Esophagus (tissue), 2 donors: ENCODE data around the gene LAPTM5. TPM values are rescaled to one million over a fixed set of nuclear protein-coding genes. Genes with fewer than 3 reads are reported as not detected.

Experiments
- H3K27ac ChIP-seq, 2 donors: one replicate each; pipeline ENCODE4 v1.5.1; 2013; ENCODE audit warnings: low read depth in 2 of 2, mild to moderate bottlenecking in 2 of 2, inconsistent platforms in 1 of 2, low read length in 1 of 2, moderate library complexity in 1 of 2
- H3K27me3 ChIP-seq, 2 donors: one replicate each; pipeline ENCODE4 v1.6.1; 2013; ENCODE audit warnings: low read length in 2 of 2, control low read depth in 1 of 2, mild to moderate bottlenecking in 1 of 2; ENCODE audit not compliant: insufficient read depth in 2 of 2, control insufficient read depth in 1 of 2
- H3K36me3 ChIP-seq, 2 donors: one replicate each; pipeline ENCODE4 v1.6.1; 2013; ENCODE audit warnings: low read length in 1 of 2; ENCODE audit not compliant: control insufficient read depth in 2 of 2, insufficient read depth in 2 of 2
- H3K4me1 ChIP-seq, 2 donors: one replicate each; pipeline ENCODE4 v1.6.1; 2013; ENCODE audit warnings: low read length in 1 of 2; ENCODE audit not compliant: control insufficient read depth in 2 of 2, insufficient read depth in 2 of 2
- H3K4me3 ChIP-seq, 2 donors: one replicate each; pipeline ENCODE4 v1.5.1; 2013; ENCODE audit warnings: low read length in 2 of 2, mild to moderate bottlenecking in 2 of 2, low read depth in 1 of 2, moderate library complexity in 1 of 2
- H3K9me3 ChIP-seq, 2 donors: one replicate each; pipeline ENCODE4 v1.6.1; 2013; ENCODE audit warnings: mild to moderate bottlenecking in 2 of 2, low read depth in 1 of 2, low read length in 1 of 2, moderate library complexity in 1 of 2; ENCODE audit not compliant: control insufficient read depth in 2 of 2, insufficient read depth in 1 of 2
- WGBS, 2 donors: extraction: QIAGEN DNeasy Blood & Tissue Kit; methylation state at CpG; one replicate each; pipeline ENCODE4 v1.1.7; 2013; 5-methylcytosine and 5-hydroxymethylcytosine counted together
- polyA plus RNA-seq, 2 donors: library from polyadenylated mRNA; stranded (reverse); fragments of 200-250 nt; gene quantifications; one replicate each; pipeline ENCODE4 v1.2.3, GENCODE V29; 2013
- donor health status: healthy with polysubstance abuse.
- donor health status: Bipolar disorder and iron deficiency.

LAPTM5 gene
- polyA plus RNA-seq, 2 donors = 10.0 to 15.5 TPM

- WGBS, 2 donors = 82 to 86% methylated on average over 9 of the region's 9 CpGs
- H3K36me3 ChIP-seq = no peaks in the 10 kb centered on the region
- H3K9me3 ChIP-seq = no peaks in the 10 kb centered on the region
- H3K27me3 ChIP-seq = peaks cover 0 to 2% of the 10 kb centered on the region in 2 donors
- H3K4me1 ChIP-seq = peaks cover 0 to 4% of the 10 kb centered on the region in 2 donors
- no peak overlapping the region for H3K27ac ChIP-seq
- H3K4me3 ChIP-seq = no peak overlapping the region
These were observed 31.2 kb upstream of the LAPTM5 start for GRCh38 chr1:30788580-30789387.

DNA sequence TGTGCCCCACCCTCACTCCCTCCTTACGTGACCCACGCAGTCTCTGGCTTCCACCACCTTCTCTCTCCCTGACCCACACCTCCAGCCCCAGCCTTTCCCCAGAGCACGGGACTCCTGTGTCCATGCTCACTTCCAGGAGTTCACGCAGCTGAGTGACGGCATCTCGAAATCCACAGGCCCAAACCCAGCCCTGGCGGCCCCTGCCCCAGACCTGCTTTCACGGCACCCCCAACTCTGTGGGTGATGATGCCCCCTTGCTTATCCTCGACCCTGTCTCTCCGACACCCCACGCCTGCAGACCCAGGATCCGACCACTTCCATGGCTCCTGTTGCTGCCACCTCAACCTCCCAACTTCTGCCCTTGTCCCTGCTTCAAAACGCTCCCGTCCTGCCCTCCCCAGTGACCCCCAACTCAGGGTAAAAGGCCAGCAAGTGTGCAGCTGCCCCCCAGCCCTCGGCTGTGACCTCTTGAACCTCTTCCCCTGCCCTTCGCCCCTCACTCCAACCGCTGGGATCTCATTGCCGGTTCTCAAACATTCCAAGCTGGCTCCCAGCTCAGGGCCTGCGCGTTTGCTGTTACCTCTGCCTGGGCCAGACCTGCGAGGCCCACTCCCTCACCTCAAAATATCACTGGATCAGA is 30.4 kb upstream of the LAPTM5 start:
- no peaks in the 10 kb centered on the region for H3K9me3 ChIP-seq
- 86 to 88% methylated on average over 21 of the region's 21 CpGs for WGBS, 2 donors
- peaks cover 0 to 2% of the 10 kb centered on the region in 2 donors for H3K27me3 ChIP-seq
- no peaks in the 10 kb centered on the region for H3K36me3 ChIP-seq
- no peak overlapping the region for H3K27ac ChIP-seq
- peaks cover 0 to 4% of the 10 kb centered on the region in 2 donors for H3K4me1 ChIP-seq
- no peak overlapping the region for H3K4me3 ChIP-seq

GRCh38 chr1:30787266-30787665 is 29.7 kb upstream of the LAPTM5 start:
- Histone ChIP-seq H3K9me3 (no peaks in the 10 kb centered on the region), H3K36me3 (no peaks in the 10 kb centered on the region), H3K27me3 (peaks cover 0 to 2% of the 10 kb centered on the region in 2 donors), H3K4me1 (peaks cover 0 to 4% of the 10 kb centered on the region in 2 donors), H3K27ac (no peak overlapping the region), H3K4me3 (no peak overlapping the region)
- WGBS, 2 donors = 67 to 72% methylated on average over 5 of the region's 5 CpGs

GRCh38 chr1:30786264-30786991 is 28.9 kb upstream of the LAPTM5 start:
- Histone ChIP-seq H3K36me3 (no peaks in the 10 kb centered on the region), H3K27me3 (no peaks in the 10 kb centered on the region), H3K4me1 (peaks cover 0 to 4% of the 10 kb centered on the region in 2 donors), H3K27ac (peak overlapping the region in 1 of 2 donors; percentile 20), H3K9me3 (no peaks in the 10 kb centered on the region), H3K4me3 (no peak overlapping the region)
- WGBS, 2 donors = 61 to 62% methylated on average over 13 of the region's 13 CpGs

DNA sequence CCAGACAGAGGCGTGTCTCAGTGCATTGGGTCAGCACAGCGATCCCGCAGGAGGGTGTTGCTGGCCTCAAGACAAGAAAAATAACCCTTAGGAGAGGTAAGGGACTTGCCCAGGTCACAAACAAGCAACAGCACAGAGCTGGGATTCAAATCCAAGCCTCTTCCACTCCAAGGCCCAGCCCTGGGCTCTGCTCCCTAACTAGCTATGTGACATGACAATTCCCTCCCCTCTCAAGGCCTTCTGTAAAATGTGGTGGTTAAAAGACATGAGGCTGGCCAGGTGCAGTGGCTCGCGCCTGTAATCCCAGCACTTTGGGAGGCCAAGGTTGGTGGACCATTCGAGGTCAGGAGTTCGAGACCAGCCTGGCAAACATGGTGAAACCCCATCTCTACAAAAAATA is 28.1 kb upstream of the LAPTM5 start:
- WGBS, 2 donors = 84 to 87% methylated on average over 7 of the region's 7 CpGs
- Histone ChIP-seq H3K27ac (no peak overlapping the region), H3K4me1 (peaks cover 0 to 4% of the 10 kb centered on the region in 2 donors), H3K36me3 (no peaks in the 10 kb centered on the region), H3K27me3 (no peaks in the 10 kb centered on the region), H3K4me3 (no peak overlapping the region), H3K9me3 (no peaks in the 10 kb centered on the region)

GRCh38 chr1:30785181-30785580 is 27.6 kb upstream of the LAPTM5 start:
- Histone ChIP-seq H3K27ac (no peak overlapping the region), H3K4me3 (no peak overlapping the region), H3K4me1 (peaks cover 0 to 4% of the 10 kb centered on the region in 2 donors), H3K27me3 (no peaks in the 10 kb centered on the region), H3K36me3 (no peaks in the 10 kb centered on the region), H3K9me3 (no peaks in the 10 kb centered on the region)
- WGBS, 2 donors = 91 to 92% methylated on average over 7 of the region's 7 CpGs

DNA sequence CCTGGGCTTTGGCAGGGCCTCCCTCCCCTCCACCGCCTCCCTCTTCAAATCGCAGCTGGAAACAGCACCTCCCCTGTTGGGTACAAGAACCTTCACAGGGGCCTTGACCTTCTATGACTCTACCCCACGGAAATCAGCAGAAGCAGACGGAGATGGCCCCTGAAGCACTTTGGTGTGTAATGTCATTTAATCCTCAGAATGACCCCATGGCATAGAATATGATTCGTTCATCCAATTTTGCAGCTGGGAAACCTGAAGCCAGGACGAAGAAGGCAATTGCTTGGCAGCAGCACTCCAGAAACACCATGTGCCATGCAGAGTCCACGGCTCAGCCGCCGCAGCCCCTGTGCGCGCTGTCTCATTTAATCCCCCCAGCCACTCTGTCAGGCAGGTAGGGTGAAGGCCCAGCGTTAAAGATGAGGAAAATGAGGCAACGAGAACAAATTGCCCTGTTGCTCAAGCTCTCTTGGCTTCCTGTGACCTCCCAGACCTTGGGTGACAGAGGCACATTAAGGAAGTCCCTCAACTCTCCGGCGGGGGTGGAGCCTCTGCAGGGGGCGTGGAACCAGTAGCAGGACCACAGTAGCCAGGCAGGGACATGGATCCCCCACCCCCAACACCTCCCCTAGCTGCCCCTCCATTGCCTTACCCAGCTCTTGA is 25.8 kb upstream of the LAPTM5 start:
- Histone ChIP-seq H3K27me3 (no peaks in the 10 kb centered on the region), H3K4me1 (peaks cover 0 to 4% of the 10 kb centered on the region in 2 donors), H3K27ac (no peak overlapping the region), H3K4me3 (no peak overlapping the region), H3K36me3 (no peaks in the 10 kb centered on the region), H3K9me3 (no peaks in the 10 kb centered on the region)
- 63 to 73% methylated on average over 16 of the region's 16 CpGs for WGBS, 2 donors

DNA sequence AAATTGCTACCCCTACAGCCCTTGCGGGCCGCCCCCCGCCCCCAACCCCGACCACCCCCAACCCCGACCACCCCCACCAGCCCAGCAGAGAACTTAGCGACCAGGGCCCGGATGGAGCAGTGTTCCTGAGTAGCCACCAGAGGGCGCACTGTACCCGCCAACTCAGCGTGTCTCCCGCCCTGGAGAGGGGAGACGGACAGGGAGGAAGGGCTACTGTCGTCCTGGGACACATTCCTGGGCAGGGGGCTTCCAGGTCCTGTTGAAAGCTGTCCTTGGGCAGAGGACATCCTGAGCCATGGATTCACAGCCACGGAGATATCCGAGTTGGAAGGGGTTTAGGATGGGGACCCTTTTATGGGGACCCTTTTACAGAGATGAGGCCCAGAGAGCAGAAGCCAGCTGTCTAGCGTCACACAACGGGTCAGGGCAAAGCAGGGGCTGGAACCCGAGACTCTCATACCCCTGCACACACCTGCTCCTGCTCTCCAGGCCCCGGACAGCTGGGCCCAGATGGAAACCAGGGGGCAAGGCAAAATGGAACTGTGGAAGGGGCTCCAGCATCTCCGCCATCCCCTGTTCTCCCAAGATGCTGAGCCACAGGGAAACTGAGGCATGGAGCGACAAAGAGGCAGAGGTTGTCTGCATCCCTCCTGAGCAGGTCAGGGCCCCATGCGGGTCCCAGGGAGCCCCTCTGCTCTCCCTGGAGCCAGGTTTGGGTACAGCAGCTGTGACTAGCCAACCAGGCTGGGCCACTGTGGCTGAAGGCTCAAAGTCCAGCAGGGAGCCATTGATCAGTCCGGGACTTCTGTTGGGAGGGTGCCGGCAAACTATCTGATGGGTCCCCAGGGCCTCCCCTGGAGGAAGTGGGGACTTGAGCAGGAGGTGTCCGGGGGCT is 25.0 kb upstream of the LAPTM5 start:
- no peak overlapping the region for H3K27ac ChIP-seq
- H3K27me3 ChIP-seq = no peaks in the 10 kb centered on the region
- H3K9me3 ChIP-seq = no peaks in the 10 kb centered on the region
- H3K4me1 ChIP-seq = no peaks in the 10 kb centered on the region
- WGBS, 2 donors = 14 to 23% methylated on average over 25 of the region's 25 CpGs
- no peak overlapping the region for H3K4me3 ChIP-seq
- H3K36me3 ChIP-seq = no peaks in the 10 kb centered on the region
